Astrocyte of the hippocampus (primary cell): ENCODE results near the gene FAM200B.
A peak's percentile ranks its signal among the peaks of the same experiment; 100 is the strongest.

ENCODE experiments used
- DNase-seq: peaks from one replicate; pipeline ENCODE4 v3.0.0; 2011; ENCODE audit warnings: low read depth, low spot score

Gene FAM200B

DNA sequence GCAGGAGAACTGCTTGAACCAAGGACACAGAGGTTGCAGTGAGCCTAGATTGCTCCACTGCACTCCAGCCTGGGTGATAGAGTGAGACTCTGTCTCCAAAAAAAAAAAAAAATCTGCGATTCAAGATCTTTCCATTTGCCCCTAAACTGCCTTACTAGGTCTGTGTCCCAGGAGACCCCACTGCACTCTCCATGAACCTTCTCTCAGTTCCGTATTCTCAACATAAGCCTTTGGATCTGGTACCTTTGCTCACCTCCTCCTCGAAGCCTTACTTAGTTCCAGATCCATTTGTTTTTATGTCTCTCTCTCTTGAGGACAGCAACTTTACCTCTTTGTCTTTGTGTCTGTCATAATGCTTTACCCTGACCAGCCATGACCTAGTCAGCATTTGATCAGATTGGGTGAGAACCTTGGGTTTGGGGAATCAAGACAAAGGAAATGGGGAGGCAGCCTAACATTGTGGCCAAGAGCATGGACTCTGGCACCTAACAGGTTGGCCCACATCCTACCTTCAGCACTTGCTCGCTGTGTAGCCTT, 55.0 kb downstream of the FAM200B start:
- no peak for DNase-seq

DNA sequence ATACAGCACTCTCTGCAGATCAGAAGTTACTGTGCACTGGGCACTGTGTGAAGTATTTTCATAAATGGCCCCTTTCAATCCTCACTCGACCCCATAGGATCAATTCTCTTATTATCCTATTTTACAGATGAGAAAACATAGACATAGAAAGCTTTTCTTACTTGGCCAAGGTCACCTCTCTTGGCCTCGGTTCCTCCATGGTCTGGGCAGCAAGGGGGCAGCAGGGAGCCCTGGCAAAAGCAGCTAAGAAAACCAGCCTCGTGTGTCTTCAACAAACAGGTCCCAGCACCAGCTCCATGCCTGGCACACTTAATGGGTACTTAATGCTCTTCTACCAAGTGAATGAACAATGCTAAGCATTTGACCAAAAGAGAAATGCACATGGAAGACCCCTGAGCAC, 55.6 kb downstream of the FAM200B start:
- no peak for DNase-seq

DNA sequence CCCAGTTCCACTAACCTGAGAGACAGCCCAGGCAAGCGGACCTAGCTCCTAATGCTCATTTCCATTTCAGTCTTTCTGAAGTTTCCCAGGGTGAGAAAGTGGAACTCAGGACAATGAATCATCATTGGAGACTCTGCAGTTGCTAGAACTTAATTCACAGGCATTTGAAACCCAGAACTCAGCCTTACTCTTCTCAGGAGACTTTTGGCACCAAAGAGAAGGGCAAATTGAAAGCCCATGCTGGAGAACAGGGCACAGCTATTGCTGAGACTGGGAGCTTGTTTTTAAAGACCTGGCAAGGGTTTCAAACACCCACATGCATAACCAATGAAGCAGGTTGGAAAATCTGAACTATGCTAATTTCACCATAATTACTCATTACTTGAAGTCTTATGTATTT, 57.2 kb downstream of the FAM200B start:
- peak; percentile 67 for DNase-seq
